HepG2 (cell line): Measurements from ENCODE around the gene ANAPC16. TPM values are rescaled to one million over a fixed set of nuclear protein-coding genes. Genes with fewer than 3 reads are reported as not detected.

Experiments used
- ESRRA ChIP-seq: sonication (generic); formaldehyde crosslinking; IDR thresholded peaks from 2 replicates; pipeline ENCODE4 v1.5.1; 2020; ENCODE audit warnings: mild to moderate bottlenecking, low read depth, missing genetic modification reagents
- GATAD2A ChIP-seq: IDR thresholded peaks from 2 replicates; pipeline ENCODE4 v1.6.1; 2016
- JDP2 ChIP-seq: sonication (generic); formaldehyde crosslinking; IDR thresholded peaks from 2 replicates; pipeline ENCODE4 v1.8.1; 2022; ENCODE audit warnings: missing genetic modification reagents, borderline replicate concordance
- KMT2B ChIP-seq: IDR thresholded peaks from 2 replicates; pipeline ENCODE4 v1.6.1; 2016; ENCODE audit warnings: missing genetic modification reagents, missing compliant biosample characterization
- MAFF ChIP-seq: IDR thresholded peaks from 2 replicates; pipeline ENCODE4 v1.6.1; 2011; ENCODE audit warnings: low read depth, low read length, improper control_type of control experiment
- MAFK ChIP-seq, 2 experiments: IDR thresholded peaks in 1 of 2; conservative IDR thresholded peaks in 1 of 2; 2 replicates each; pipeline ENCODE4 v1.6.1; 2011; ENCODE audit warnings: improper control_type of control experiment in 2 of 2, low read length in 2 of 2
- NFRKB ChIP-seq: fragments of 450-650 bp; IDR thresholded peaks from 2 replicates; pipeline ENCODE4 v1.6.1; 2017
- NR2F1 ChIP-seq, 2 experiments: fragments of 450-650 bp in 1 of 2; formaldehyde crosslinking in 1 of 2; IDR thresholded peaks; 2 replicates each; pipeline versions ENCODE4 v1.5.0 to v1.6.1; 2016 to 2020; ENCODE audit warnings: mild to moderate bottlenecking in 1 of 2, missing compliant biosample characterization in 1 of 2, missing genetic modification reagents in 1 of 2, moderate library complexity in 1 of 2
- RARA ChIP-seq: IDR thresholded peaks from 2 replicates; pipeline ENCODE4 v1.6.1; 2016; ENCODE audit warnings: missing genetic modification reagents, missing compliant biosample characterization
- RXRB ChIP-seq: IDR thresholded peaks from 2 replicates; pipeline ENCODE4 v1.6.1; 2016; ENCODE audit warnings: borderline replicate concordance, missing genetic modification reagents, missing compliant biosample characterization
- SAP130 ChIP-seq: IDR thresholded peaks from 2 replicates; pipeline ENCODE4 v1.6.1; 2016; ENCODE audit warnings: low read depth
- U2AF1 ChIP-seq: fragments of 200-400 bp; formaldehyde crosslinking; optimal IDR thresholded peaks from 2 replicates; pipeline ENCODE3; 2017; ENCODE audit warnings: mild to moderate bottlenecking, low read depth, low read length
- ZBTB49 ChIP-seq: sonication (generic); formaldehyde crosslinking; IDR thresholded peaks from 2 replicates; pipeline ENCODE4 v1.4.0; 2020; ENCODE audit warnings: missing genetic modification reagents, borderline replicate concordance
- ZNF232 ChIP-seq: sonication (generic); formaldehyde crosslinking; IDR thresholded peaks from 2 replicates; pipeline ENCODE4 v1.4.0; 2020; ENCODE audit warnings: missing genetic modification reagents, borderline replicate concordance
- ZNF572 ChIP-seq: sonication (generic); formaldehyde crosslinking; IDR thresholded peaks from 2 replicates; pipeline ENCODE4 v1.5.1; 2020; ENCODE audit warnings: mild to moderate bottlenecking, missing genetic modification reagents
- ZNF672 ChIP-seq: sonication (generic); formaldehyde crosslinking; IDR thresholded peaks from 2 replicates; pipeline ENCODE4 v1.8.1; 2022; ENCODE audit warnings: missing genetic modification reagents
- ZNF770 ChIP-seq: sonication (generic); formaldehyde crosslinking; IDR thresholded peaks from 2 replicates; pipeline ENCODE4 v1.5.0; 2020; ENCODE audit warnings: mild to moderate bottlenecking, missing genetic modification reagents
- ZNF878 ChIP-seq: sonication (generic); formaldehyde crosslinking; IDR thresholded peaks from 2 replicates; pipeline ENCODE4 v1.8.1; 2023; ENCODE audit warnings: mild to moderate bottlenecking, missing genetic modification reagents, moderate library complexity
- polyA plus RNA-seq, 8 experiments: library from polyadenylated mRNA; depleted of rRNA in 3 of 8; stranded (reverse) in 7 of 8; unstranded in 1 of 8; fragments of >200 nt; fragmentation: Illumina TruSeq in 4 of 8; extraction: Trizol in 4 of 8; gene quantifications; 2 replicates each; pipeline versions ENCODE4 v1.2.1 to v1.2.3, GENCODE V29; 2011 to 2016; ENCODE audit warnings: low read depth in 4 of 8, missing spikeins in 1 of 8, mixed read lengths in 1 of 8; ENCODE audit not compliant: insufficient read depth in 1 of 8
- total RNA-seq, 5 experiments: library from RNA; depleted of rRNA; stranded (reverse); fragments of >200 nt; fragmentation: Illumina TruSeq; extraction: Trizol; gene quantifications; 2 replicates each; pipeline ENCODE4 v1.2.3, GENCODE V29; 2016; ENCODE audit warnings: low read depth in 1 of 5
- TF ChIP-seq, protein P1 (sequence below): IDR thresholded peaks from 2 replicates; pipeline ENCODE4 v1.6.1; 2012; ENCODE audit warnings: low read length, improper control_type of control experiment

The ANAPC16 gene
- total and polyA plus RNA-seq, 2 of the 13 experiments (the other 11 are each of a cell fraction or from before 2014, with no cell fraction given): 74.8 to 89.4 TPM

DNA sequence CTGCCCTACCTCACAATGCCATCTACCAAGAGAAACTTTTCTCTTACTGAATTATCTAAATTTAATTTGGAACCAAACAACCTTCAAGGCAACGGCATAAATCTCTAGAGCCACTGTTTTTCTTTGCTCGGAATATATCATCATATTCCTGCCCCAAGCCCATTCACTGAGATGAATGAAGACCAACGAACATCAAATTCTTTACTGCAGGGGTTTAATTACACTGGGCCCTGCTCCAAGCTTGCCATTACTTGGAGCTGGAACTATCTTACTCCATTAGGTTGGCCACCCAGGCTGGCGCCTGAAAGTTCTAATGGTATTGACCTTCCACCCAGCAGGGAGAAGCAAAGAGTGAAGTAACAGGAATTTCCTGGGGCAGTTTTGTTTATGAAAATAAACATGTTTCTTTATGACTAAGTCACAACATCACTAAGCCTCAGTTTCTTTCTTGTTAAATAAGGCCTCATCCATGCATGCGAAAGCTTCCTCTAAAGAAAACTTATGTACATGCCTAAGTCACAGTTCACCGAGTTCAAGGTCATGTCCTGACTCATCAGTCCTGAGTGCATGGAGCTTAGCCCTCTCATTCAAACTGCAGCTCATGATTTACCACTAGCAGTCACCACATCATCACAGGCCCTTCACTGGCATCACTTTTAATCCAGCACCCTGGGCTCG lies 42.1 kb upstream of the ANAPC16 start (continued):
- TF ChIP-seq MAFK (conservative IDR thresholded peaks at IDR 0.05 in 1 of 2, IDR thresholded peaks at IDR 0.05 in 1 of 2; ENCODE audit: low read length in 2 of 2) (peak in 1 of 2 experiments; percentile 36; a peak in 2 of 4 replicates), ESRRA (CRISPR knock-in tag) (no peak), RXRB (CRISPR knock-in tag) (0 out of 2 replicates have a peak, but pooled peaks have one; percentile 22), NFRKB (no peak), ZNF672 (CRISPR knock-in tag) (no peak), ZNF878 (CRISPR knock-in tag) (no peak), ZNF232 (no peak), NR2F1 (CRISPR knock-in tag; IDR thresholded peaks at IDR 0.05) (peak in 1 of 2 experiments; percentile 62; a peak in 1 of 4 replicates), ZBTB49 (no peak), JDP2 (CRISPR knock-in tag) (no peak), SAP130 (no peak), MAFF (0 out of 2 replicates have a peak, but pooled peaks have one; percentile 22), ZNF770 (CRISPR knock-in tag) (no peak), ZNF572 (CRISPR knock-in tag) (no peak), RARA (peak; percentile 73), GATAD2A (CRISPR knock-in tag) (0 out of 2 replicates have a peak, but pooled peaks have one; percentile 29), U2AF1 (no peak), KMT2B (CRISPR knock-in tag) (no peak)
- TF ChIP-seq, protein P1, sequence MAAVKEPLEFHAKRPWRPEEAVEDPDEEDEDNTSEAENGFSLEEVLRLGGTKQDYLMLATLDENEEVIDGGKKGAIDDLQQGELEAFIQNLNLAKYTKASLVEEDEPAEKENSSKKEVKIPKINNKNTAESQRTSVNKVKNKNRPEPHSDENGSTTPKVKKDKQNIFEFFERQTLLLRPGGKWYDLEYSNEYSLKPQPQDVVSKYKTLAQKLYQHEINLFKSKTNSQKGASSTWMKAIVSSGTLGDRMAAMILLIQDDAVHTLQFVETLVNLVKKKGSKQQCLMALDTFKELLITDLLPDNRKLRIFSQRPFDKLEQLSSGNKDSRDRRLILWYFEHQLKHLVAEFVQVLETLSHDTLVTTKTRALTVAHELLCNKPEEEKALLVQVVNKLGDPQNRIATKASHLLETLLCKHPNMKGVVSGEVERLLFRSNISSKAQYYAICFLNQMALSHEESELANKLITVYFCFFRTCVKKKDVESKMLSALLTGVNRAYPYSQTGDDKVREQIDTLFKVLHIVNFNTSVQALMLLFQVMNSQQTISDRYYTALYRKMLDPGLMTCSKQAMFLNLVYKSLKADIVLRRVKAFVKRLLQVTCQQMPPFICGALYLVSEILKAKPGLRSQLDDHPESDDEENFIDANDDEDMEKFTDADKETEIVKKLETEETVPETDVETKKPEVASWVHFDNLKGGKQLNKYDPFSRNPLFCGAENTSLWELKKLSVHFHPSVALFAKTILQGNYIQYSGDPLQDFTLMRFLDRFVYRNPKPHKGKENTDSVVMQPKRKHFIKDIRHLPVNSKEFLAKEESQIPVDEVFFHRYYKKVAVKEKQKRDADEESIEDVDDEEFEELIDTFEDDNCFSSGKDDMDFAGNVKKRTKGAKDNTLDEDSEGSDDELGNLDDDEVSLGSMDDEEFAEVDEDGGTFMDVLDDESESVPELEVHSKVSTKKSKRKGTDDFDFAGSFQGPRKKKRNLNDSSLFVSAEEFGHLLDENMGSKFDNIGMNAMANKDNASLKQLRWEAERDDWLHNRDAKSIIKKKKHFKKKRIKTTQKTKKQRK: no peak
